HG02852 (cell line): ENCODE measurements around the gene BRINP1.

Source experiments
- ATAC-seq: cut with Tn5 transposase; IDR thresholded peaks from one replicate; pipeline ENCODE4 v1.9.1; 2021; ENCODE audit warnings: mild to moderate bottlenecking, moderate library complexity; ENCODE audit not compliant: unreplicated experiment

BRINP1 gene, protein sequence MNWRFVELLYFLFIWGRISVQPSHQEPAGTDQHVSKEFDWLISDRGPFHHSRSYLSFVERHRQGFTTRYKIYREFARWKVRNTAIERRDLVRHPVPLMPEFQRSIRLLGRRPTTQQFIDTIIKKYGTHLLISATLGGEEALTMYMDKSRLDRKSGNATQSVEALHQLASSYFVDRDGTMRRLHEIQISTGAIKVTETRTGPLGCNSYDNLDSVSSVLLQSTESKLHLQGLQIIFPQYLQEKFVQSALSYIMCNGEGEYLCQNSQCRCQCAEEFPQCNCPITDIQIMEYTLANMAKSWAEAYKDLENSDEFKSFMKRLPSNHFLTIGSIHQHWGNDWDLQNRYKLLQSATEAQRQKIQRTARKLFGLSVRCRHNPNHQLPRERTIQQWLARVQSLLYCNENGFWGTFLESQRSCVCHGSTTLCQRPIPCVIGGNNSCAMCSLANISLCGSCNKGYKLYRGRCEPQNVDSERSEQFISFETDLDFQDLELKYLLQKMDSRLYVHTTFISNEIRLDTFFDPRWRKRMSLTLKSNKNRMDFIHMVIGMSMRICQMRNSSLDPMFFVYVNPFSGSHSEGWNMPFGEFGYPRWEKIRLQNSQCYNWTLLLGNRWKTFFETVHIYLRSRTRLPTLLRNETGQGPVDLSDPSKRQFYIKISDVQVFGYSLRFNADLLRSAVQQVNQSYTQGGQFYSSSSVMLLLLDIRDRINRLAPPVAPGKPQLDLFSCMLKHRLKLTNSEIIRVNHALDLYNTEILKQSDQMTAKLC

DNA sequence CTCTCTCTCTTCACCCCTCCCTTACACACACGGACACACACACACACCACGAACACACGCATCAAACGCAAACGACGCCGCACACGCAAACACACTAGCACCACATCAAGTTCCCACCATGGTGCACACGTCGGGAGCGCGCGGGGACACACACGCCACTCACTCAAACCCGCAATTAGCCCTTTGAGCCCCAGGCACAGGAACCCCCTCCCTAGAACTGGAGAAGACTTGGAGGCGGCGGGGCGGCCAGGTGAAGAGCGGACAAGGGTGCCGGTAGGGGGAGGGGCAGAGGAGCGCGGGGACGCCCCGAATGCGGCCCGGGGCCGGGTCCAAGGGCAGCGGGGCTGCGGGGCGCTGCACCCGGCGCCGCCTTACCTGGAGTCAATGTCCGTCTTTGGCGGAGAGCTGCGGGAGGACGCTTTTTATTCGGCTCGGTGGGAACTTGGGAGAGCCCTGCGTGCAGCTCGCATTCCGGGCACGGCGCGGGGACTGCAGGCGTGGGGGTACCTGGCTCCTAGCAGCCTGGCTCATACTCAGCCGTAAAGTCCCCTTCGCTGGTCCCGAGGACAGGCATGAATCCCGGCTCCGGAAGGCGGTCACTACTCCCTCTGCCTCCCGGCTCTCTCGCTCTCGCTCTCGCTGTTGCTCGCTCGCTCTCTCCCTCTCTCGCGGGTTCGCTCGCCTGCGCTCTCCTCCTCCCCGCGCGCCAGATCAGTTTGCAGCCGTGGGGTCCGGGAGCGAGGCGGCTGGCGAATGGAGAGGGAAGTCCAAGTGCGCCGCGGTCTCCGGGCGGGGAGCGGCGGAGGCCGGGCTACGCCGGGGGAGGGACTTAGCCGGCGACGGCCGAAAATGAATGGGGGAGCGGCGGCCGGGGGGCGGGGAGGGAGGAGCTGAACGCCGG is at the start of gene BRINP1:
TSS of gene BRINP1 (minus strand) at position 755 of the 901 bp plus-strand sequence. CDS start 56,080 bp downstream, outside the sequence.
- ATAC-seq, result no peak

DNA sequence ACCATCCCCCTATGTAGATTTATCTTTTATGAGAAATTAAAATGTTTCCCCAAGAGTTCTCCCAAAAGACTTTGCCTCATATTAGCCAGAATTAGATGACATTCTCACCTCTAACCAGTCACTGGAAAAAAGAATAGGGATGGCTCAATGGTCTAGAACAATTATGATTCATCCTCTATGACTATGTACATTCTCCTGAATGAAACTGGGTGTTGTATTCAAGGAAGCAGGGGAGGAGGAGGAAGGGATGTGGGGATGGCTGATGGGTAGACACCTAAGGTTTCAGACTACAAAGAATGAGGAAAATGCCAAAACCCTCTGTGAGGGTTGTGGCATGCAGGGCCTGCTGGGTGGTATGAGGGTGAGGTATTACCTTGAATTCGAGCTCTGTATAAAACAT is 49.5 kb upstream of the BRINP1 start:
- no peak for ATAC-seq

DNA sequence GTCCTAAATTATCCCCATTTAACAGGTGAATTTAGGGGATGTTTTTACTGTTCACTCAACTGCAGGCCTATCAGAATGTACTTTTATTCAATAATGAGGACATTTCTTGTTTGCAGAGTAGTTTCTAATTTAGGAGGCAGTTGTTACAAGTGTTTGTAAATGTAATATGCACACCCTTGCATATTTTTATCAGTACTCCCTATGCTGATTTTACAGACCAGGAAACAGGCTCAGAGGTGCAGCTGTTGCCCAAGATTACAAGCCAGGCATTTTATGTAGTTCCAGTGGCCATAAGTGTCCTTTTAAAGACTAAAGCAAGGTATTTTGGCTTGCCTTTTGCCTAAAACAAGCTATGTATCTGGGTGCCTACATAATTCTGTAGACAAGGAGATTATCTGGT is 47.6 kb upstream of the BRINP1 start:
- ATAC-seq, result no peak

DNA sequence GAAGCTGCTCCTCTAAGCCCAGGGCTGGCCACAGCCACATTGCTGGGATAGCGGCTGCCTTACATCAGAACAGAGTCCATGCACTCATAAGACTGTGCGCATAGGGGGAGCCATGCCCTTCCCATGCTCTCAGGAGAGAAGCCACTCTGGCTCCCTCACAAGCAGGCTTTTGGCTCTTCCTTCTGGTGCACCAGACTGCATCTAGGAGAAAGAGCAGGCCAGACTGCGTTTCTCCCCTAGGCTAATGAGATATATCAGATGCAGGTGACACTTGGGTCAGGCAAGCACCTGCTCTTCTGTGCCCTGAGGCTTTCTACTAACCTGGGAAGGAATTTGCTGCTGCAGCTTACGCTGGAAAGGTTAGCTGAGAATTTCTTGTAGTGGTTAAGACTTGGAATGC is 43.2 kb upstream of the BRINP1 start:
- ATAC-seq, result no peak

DNA sequence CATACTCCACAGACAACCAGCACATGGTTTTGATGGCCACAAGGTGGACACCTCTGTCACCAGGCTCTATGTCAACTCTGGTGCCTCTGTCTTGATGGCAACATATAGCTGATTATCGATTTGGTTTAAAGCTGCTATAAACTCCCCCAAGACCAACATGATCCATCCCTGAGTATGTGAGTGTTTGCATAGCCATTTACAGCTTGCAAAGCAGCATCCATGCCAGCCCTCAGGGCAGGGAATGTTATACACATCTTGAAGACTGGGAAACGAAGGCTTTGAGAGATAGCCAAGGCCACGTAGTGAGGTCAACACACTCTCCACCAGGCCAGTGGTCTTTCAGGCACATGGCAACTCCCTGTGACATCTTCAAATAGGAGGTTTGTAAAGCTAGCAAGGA is 40.3 kb upstream of the BRINP1 start:
- ATAC-seq, result no peak

DNA sequence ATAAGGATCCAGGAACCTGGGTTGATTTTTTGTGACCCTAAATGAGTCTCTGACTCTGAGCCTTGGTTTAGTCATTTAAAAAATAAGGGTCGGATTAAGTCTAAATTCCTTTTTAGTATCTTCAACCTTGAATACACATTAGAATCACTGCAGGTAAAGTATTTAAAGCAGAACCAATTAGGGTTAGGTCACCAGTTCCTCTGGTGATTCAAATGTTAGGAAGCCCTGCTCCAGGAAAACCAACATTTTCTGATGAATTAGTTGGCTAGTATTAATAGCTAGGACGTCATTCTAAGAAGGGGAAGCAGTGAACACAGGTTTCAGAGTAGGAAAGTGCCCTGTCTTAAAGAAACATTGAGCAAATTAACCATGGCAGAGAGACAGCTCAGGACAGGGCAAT is 31.4 kb upstream of the BRINP1 start:
- ATAC-seq, result no peak

DNA sequence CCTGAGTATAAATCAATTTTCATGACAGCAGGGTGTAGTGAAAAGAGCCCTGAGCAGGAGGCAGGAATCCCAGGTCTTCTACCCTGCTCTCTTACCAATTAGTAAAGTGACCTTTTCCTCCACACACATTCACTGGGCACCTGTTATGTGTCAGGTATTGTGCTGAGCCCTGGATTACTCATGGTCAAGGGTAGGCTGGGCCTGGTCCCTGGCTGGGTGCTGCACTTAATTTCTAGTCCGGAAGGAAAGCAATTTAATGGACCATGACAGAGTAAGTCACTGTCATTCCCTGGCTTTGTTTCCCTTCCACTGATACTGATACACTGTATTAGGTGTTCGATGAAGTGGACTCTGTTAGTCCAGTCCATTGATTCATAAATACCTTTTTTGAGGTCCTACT is 29.1 kb upstream of the BRINP1 start:
- ATAC-seq, result no peak

DNA sequence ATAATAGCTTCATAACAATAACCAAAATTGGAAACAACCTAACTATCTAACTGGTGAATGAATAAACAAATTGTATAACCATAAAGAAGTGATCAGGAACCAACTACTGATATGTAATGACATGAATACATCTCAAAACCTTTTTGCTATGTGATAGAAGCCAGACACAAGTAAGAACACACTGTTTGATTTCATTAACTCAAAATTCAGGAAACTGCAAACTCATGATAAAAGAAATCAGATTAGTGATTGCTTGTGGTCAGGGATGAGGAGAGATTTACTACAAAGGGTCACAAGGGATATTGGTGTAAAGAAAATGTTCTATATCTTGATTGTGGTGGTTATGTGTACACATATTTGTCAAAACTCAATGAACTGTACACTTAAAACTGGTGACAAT is 22.6 kb upstream of the BRINP1 start:
- no peak for ATAC-seq

DNA sequence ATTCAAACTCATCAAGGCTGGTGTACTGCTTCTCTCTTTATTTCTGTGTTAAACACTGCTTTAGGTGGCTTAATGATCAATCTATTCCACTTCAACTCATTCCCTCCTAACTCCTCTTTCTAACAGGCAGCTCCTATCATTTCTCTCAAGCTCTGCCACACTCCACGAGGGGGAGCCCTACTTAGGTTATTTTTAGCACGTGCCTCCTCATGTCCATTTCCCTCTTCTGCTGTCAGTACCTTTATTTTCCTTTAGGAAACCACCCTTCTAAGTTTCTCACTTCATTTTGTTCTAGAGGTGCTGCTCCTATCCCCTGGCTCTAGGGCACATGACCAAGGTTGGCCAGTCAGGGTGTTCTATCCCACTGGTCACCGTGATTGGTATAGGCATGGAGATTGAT is 6.7 kb upstream of the BRINP1 start:
- ATAC-seq, result no peak

DNA sequence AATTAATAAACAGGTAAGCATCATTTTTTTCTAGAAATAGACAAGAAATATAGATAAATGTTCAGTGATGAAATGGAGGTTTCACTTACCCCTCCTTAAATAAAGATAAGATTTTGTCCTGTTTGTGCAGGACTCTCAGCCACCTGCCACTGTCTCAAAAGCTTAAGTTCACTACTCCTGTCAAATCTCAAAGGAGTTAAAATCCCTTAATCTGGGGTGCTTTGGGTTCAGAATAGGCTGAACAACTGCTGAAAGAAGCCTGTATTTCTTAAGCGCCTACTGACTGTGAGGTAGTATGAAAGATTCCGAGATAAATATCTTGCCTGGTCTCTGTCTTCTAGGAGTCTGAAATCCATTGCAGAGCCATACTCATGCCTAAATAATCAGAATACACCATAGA is 3.7 kb upstream of the BRINP1 start:
- ATAC-seq, result no peak

DNA sequence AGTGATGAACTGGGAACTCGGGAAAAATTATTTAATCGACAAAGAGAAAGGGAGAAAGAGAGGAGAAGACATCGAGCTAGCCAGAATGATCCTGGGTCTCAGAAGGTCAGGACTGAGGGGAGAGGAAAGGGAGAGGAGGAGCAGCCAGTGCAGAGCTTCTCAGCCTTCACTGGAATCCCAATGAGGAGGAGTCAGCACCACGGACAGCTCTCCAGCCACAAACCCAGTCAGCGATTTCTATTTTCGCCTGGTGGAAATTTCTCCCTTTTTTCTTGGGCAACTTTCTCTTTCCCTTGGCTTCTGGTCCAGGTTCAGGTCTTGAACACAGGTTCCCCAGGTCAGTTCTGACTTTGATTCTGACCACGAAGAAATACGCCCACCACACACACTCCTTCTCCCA is 1.6 kb upstream of the BRINP1 start:
- no peak for ATAC-seq

DNA sequence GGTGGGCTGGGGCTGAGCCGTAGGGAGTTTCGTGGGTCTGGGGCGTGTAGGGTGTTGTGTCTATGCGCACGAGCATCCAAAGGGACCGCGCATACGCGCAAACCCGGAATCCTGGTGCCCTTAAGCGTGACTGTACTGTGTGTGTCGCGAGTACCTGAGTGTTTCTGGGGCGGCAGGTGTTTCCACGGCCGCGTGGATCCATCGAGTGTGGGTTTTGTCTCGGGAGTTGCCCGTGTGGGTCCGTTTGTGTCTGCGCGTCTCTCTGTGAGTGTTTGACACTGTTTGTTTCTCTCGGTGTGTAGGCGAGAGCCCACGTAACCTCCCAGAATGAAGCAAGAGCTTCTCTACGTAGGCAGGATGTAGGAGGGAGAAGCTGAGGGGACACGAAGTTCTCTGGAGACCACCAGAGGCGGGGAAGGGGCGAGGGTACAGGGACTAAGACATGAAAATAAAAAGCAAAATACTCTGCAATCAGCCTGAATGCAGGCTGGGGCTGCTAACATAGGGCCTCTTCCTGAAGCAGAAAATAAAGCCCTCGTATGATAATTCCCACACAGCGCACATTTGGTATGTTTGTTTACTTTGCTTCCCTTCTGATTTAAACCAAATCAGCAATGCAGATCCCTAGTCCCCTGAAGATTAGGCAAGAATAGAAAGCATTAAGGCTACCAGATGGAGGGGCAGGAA is 588 bp upstream of the BRINP1 start:
- ATAC-seq, result no peak

DNA sequence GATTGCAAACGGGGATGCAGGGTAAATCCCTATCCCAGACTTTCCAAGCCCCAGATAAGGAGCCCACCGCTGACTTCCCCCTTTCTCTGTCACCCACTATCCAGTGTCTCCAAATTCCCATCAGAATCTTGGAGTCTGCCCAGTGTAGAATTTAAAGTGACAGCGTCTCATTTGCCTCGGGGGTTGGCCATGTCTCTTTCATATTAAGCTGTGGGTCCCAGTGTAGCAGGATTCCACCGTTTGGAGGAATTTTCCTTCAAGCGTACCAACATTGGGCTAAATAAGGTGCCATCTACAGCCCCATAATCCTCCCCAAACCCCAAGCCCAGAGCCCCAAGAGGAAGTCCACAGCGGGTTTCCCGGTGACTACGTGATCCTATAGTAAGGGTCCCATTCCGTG is 1.1 kb downstream of the BRINP1 start:
- ATAC-seq, result no peak

DNA sequence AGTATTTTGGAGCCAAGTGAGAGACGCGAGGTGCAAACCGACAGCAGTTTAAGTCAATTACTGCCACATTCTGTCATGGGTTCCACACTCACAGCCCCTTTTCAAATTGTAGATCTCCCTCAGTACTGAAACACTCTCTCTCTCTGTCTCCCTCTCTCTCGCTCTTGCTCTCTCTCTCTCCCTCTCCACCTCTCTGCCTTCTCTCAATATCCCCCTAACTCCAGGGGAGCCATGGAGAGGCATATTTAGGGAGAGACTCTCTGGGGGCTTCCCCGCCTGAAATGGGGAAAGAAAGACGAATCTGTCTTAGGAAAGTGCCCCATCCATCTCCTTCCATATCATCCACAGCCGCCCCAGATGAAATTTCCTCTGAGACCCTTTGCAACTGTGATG is 1.6 kb downstream of the BRINP1 start:
- no peak for ATAC-seq

DNA sequence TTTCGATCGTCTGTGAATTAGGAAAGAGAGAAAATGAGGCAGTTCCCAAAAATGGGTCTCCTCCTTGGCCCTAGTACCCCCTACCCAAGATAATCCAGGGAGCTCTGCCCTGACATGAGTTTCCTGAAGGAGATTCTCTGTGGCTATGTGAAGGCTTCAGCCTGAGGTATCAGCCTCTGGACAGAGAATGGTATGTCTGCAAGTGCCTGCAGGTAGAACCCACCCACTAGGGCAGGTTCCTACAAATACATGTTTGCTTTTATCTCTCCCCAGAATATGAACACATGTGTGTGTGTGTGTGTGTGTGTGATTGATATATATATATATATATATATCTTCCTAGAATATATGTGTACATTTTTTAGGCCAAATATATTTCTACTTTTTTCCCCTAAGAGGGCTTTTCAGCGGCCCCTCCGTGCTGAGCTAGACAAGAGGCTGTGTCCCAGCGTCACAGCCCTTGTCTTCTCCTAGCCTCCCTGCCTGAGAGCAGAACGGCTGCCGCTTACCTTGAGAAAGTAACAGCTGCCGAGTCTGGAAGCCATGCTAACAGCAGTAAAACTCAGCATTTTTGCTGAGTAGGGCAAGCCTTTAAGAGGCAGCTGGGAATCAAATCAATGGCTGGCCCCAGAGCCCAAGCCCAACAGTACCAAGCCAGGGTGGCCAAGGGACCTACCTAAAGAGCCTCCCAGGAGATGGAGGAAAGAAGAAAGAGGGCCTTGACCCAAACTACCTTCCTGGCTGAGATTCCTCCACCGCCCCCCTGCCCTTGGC is 2.1 kb downstream of the BRINP1 start:
- ATAC-seq, result no peak

DNA sequence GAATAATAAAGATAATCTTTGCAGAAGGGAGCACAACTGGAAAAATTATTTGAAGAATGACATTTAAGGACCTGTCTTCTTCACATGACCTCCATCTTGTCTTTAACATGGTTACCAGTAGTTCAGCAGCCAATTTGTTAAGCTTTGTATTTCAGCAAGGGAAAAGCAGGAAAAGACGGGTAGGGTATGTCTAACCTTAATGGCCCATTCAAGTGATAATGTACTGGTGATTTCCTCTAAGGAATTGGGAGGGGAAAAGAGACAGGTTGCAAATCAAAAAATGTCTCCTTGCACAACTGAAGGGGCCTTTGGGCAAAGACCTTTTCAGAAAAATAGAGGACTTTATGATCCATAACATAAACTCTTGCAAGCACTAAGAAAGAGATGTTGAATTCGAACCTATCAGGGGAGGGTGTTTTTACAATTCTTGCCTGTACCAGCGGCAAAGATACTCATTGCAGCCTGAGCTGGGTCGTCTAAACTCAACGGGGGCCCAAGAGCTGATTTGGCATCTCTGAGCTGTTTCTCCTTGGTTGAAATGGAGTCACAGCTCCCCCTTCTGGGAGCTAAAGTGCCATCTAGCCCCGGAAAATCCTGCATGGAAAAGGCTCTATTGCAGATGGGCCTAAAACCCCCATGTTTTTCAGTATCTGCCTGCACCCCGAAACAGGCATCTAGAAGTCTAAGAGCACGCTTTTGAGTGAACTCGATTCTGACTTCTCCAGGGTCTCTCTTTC is 3.8 kb downstream of the BRINP1 start:
- no peak for ATAC-seq

DNA sequence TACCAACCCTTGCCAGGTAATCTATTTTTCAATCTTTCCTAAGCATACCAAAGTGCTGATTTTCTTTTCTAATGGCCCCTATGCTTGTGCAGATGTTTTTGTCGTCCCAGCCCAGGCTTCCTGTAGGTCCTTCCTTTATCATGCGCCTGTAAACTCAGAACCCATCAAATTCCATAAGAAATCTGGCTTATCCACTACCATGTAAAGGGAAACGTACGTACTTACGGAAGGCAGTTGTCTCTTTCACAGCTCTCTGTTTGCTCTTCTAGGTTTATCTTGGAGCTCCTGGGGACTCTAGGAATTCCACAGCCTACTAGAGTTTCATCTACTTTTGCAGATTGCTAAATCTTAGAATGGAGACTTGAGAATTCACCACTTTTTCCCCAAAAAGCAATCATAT is 9.0 kb downstream of the BRINP1 start:
- no peak for ATAC-seq

DNA sequence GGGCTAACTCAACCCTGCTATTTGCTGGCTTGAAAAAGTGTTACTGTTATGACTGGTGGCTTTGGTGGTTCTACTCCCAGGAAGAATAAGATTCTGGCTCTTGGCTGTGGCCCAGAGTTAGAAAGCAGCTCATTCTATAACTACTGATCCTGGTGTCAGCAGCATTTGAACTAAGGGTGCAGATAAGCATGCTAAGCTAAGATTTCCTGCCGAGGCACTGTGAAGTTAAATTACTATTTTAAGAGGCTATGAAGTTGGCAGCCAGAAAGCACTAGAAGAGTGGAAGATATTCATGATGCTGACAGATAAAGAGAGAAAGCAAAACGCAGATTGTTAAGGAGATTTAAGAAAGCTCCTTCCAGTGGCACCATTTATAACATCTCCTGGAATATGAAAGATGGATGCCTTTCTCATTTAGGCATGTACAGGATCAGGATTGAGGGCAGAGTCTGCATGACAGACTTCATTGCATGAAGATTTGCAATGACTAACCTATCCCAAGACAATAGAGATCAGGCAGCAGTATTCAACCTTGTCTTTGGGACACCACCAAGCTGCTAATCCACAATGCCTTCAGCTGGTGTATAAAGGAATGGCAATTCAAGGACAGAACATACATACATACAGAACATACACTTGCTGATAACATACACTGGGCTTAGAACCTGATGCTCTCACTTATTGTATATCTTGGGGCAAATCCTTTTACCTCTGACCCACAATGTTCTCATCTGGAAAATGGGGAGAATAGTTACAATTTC is 11.7 kb downstream of the BRINP1 start:
- no peak for ATAC-seq
